ENCODE measurements around the gene DAB2IP.
"Not testable (repeated sequence)": the region's sequence is repeated elsewhere in the genome, so short reads cannot be mapped to it uniquely, and the experiment has no call there.

DAB2IP gene

GRCh38 chr9:121737481-121737931 lies 86.1 kb downstream of the DAB2IP start:
- no peak for DNase-seq (ENCODE audit: low spot score)
- TF ChIP-seq CTCF (IDR thresholded peaks at IDR 0.05; ENCODE audit: extremely low read depth, insufficient read depth, missing control alignments), result no peak
- in situ Hi-C loops (cut with MboI; ENCODE audit: low pct_unique_long_range_greater_than_20kb, low sequenced_read_pairs, unreplicated experiment), result no loop called here

GRCh38 chr9:121738411-121738810 lies 87.0 kb downstream of the DAB2IP start:
- no peak for DNase-seq (ENCODE audit: low spot score)
- no peak for TF ChIP-seq CTCF (IDR thresholded peaks at IDR 0.05; ENCODE audit: extremely low read depth, insufficient read depth, missing control alignments)
- in situ Hi-C loops (cut with MboI; ENCODE audit: low pct_unique_long_range_greater_than_20kb, low sequenced_read_pairs, unreplicated experiment), result no loop called here

GRCh38 chr9:121738968-121739367 lies 87.5 kb downstream of the DAB2IP start:
- no peak for TF ChIP-seq CTCF (IDR thresholded peaks at IDR 0.05; ENCODE audit: extremely low read depth, insufficient read depth, missing control alignments)
- in situ Hi-C loops (cut with MboI; ENCODE audit: low pct_unique_long_range_greater_than_20kb, low sequenced_read_pairs, unreplicated experiment), result no loop called here
- no peak for DNase-seq (ENCODE audit: low spot score)

- in situ Hi-C loops (cut with MboI; ENCODE audit: low pct_unique_long_range_greater_than_20kb, low sequenced_read_pairs, unreplicated experiment), result no loop called here
- no peak for TF ChIP-seq CTCF (IDR thresholded peaks at IDR 0.05; ENCODE audit: extremely low read depth, insufficient read depth, missing control alignments)
- DNase-seq (ENCODE audit: low spot score), result no peak
Measured at GRCh38 chr9:121739971-121740370, 88.5 kb downstream of the DAB2IP start.

GRCh38 chr9:121741228-121741918 lies 89.9 kb downstream of the DAB2IP start:
- in situ Hi-C loops (cut with MboI; ENCODE audit: low pct_unique_long_range_greater_than_20kb, low sequenced_read_pairs, unreplicated experiment), result no loop called here
- no peak for TF ChIP-seq CTCF (IDR thresholded peaks at IDR 0.05; ENCODE audit: extremely low read depth, insufficient read depth, missing control alignments)
- DNase-seq (ENCODE audit: low spot score), result no peak

GRCh38 chr9:121741919-121742283 lies 90.5 kb downstream of the DAB2IP start:
- peak; percentile 44 for DNase-seq (ENCODE audit: low spot score)
- in situ Hi-C loops (cut with MboI; ENCODE audit: low pct_unique_long_range_greater_than_20kb, low sequenced_read_pairs, unreplicated experiment), result not testable (repeated sequence)

- in situ Hi-C loops (cut with MboI; ENCODE audit: low pct_unique_long_range_greater_than_20kb, low sequenced_read_pairs, unreplicated experiment), result no loop called here
- no peak for DNase-seq (ENCODE audit: low spot score)
- no peak for TF ChIP-seq CTCF (IDR thresholded peaks at IDR 0.05; ENCODE audit: extremely low read depth, insufficient read depth, missing control alignments)
Measured at GRCh38 chr9:121742923-121743322, 91.5 kb downstream of the DAB2IP start.

All from GM13977 (cell line).